GM21576 (cell line): ENCODE results near the gene B4GALT1.

Experiments used
- ATAC-seq: cut with Tn5 transposase; IDR thresholded peaks from one replicate; pipeline ENCODE4 v1.9.1; 2021; ENCODE audit warnings: mild to moderate bottlenecking, moderate library complexity; ENCODE audit not compliant: unreplicated experiment

The B4GALT1 gene

GRCh38 chr9:33142535-33142934, 24.6 kb downstream of the B4GALT1 start:
- peak; percentile 39 for ATAC-seq

GRCh38 chr9:33140401-33141360, 26.5 kb downstream of the B4GALT1 start:
- ATAC-seq, result no peak

DNA sequence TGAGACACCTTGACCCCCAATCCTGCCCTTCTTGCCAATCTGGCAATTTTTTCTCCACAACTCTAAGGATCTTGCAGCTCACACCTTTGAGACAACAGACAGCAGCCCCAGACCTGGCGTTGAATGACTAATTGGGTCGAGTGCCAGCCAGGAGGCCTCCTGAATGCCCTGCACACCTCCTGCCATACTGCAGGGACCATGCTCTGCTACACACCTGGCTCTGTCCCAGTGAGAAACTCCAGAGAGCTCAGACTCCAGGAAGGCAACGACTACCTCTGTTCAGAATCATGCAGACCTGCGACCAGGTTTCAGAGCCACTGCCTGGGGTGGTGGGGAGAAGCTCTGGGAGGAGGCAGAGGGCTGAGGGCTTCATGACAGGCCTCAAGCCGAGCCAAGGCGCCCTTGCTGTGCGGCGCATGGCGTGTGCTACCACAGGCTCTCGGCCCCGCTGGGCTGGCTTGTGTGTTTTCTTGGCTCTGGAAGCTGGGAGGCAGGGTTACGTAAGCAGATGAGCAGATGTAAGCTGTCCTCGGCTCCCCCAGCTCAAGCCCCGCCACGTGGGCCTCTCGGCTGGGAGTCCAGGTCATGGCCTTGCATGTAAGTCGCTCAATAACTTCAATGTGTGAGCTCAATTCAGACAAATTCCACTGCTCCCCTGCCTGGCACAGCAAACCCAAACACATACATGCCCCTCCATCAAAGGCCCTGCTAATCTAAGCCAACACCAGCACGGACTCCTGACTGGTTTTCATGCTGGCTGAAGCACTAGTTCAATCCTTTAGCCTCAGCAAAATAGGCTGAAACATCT, 27.5 kb downstream of the B4GALT1 start:
- ATAC-seq, result no peak

DNA sequence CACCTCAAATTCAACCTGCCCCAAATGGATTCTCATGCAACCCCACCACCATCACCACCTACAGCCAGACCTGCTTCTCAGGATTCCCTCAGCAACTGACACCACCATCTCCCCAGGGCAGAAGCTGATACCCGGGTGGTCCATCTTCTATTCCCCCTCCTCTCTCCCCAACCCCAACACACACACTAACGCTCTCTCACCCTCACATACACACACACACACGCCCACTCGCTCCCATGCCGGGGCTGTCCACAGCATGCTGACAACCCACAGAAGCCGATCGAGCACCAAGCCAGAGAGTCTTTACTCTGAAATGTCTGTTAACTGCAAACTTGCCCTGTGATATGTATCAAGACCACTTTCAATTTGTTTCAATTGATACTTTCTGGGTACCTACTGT, 28.4 kb downstream of the B4GALT1 start:
- ATAC-seq, result no peak

DNA sequence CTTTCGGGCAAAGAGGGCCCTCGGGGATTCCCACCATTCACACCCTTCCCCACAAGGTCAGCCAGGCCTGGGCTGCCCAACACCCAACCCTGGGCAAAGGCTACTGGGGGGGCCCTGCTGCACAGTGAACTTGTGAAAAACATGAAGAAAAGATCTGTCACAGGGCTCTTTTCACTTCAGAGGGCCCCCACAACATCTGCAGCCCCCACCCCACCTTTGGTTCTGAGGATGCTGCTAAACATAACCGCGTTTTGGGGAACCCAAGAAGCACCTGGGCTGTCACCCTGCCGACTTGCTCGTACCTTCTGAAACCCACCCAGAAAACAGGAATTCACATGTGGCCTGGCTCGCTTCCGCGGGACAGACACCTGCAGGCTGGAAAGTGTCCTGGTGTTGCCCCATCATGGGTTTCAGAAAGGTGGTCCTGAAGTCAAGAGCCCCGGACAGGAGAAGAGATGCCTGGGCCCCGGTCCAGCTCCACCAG, 29.3 kb downstream of the B4GALT1 start:
- peak; percentile 28 for ATAC-seq

- no peak for ATAC-seq
These were observed 30.1 kb downstream of the B4GALT1 start for GRCh38 chr9:33136721-33137670.

DNA sequence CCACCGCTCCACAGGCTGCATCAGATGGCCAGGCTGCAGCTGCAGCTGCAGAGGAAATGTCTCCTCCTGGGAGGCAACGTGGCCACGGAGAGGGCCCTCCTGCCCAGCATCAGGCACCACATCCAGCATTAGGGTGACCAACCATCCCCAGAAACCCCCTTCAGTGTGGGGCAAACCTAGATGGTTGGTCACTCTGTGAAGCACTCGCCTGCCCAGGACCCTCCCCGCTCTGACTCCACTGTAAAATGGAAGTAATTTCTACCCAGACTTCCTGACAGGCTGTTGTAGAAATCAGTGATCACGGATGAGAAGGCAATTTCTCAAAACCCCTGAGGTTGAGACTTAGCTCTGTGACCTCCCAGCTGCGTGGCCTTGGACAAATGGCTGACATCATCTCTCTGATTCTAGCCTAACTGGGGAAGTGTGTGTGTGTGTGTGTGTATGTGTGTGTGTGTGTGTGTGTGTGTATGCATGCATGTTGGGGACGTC, 31.6 kb downstream of the B4GALT1 start:
- ATAC-seq, result no peak

GRCh38 chr9:33135031-33135461, 32.1 kb downstream of the B4GALT1 start:
- no peak for ATAC-seq

- ATAC-seq, result no peak
These were observed 34.0 kb downstream of the B4GALT1 start for GRCh38 chr9:33133186-33133585.

GRCh38 chr9:33131790-33132772, 35.1 kb downstream of the B4GALT1 start:
- ATAC-seq, result no peak

DNA sequence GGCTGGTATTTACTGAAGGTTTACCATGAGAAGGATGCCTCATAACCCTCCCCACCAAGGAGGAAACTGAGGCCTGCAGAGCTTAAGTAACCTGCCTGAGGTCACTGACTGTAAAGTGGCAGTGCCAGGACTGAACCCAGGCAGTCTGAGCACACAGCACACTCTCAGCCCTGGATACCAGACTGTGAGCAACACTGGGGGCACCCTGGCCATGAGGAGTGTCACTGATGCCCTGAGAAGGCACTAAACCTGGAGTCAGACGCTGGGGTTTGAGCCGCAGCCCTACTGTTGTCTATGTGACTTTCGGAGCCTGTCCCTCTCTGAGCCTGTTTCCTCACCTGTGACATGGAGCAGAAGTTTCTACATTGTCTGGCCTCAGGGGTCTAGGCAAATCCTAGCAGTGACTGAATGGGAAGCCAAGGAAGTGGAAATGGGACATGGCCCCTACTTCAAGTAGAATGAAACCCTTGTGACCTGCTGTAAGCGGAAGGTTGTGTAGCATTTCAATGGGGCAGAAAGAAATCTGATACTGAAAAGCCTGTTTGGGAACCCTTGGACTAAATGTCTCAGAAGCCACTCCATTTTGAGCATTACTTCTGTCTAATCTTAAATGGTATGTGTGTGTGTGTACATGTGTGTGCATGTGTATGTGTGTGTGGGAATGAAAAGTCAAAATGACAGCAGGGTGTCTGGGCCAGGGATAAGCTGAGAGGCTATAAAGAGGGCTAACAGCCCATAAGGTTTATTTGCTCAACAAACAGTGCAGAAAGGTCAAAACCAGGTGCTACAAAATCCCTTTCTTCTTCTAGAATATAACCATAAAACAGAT, 36.0 kb downstream of the B4GALT1 start:
- ATAC-seq, result no peak

- ATAC-seq, result peak; percentile 62
These were observed 37.0 kb downstream of the B4GALT1 start for GRCh38 chr9:33129886-33130881.

DNA sequence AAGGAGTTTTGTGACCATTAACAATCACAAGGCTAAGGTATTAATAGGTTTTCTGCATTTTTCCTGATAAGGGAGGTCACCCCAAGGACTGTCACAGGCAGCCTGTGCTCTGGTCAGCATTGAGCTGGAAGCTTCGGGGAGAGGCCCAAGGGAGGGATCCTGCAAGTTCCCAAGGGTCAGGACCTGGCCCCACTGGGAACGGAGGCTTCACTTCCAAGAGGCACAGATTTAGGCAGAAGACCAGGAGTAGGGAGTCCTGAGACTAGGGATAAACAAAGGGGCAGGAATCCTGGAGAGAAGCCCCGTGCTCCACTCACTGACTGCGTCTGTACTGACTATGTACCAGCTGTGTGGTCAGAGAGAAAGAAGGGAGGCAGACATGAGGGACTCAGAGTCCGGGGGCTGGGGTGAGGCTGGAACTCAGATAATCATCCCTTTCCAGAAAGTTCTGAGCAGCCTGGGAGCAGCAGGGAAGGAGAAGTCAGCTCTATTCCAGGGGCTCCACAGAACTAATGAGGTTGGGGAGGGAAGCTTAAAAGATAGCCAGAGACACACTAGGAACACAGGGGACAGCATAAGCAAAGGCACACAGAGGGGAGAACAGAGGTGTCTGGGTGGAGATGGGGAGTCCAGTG, 37.8 kb downstream of the B4GALT1 start:
- ATAC-seq, result no peak

DNA sequence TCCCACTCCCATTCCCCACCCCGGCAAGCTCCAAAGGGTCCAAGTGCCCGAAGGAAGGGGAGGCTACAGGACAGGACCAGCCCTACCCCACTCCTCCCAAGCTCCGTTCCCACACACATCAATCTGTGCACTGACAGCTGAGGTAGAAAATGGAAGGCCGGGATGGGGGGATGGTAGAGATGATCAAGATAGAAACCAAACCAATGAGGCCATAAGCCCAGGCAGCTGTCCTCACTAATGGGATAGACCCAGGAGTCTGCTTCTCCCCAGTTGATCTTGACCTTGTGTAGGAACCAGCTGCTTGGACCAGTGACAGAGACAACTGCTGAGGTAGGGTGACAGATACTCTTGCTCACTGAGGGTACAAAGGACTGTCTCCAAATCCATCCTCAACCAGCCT, 38.6 kb downstream of the B4GALT1 start:
- ATAC-seq, result no peak

- no peak for ATAC-seq
These were observed 39.3 kb downstream of the B4GALT1 start for GRCh38 chr9:33127881-33128280.
